Large intestine (tissue), 3 donors: ENCODE data around the gene FSD1. TPM values are rescaled to one million over a fixed set of nuclear protein-coding genes. Genes with fewer than 3 reads are reported as not detected.
A peak's percentile ranks its signal among the peaks of the same experiment; 100 is the strongest.

Source experiments
- DNase-seq, 2 donors: peaks; one replicate each; pipeline versions ENCODE4 v3.0.0 to v3.0.0-alpha.2; 2013
- H3K27ac ChIP-seq: one replicate; pipeline ENCODE4 v1.5.1; 2013; ENCODE audit warnings: low read length
- H3K27me3 ChIP-seq: 2 replicates; pipeline ENCODE4 v1.6.1; 2013; ENCODE audit warnings: low read length; ENCODE audit not compliant: control insufficient read depth, insufficient read depth
- H3K36me3 ChIP-seq: 2 replicates; pipeline ENCODE4 v1.6.1; 2013; ENCODE audit warnings: low read length; ENCODE audit not compliant: control insufficient read depth, insufficient read depth
- H3K4me1 ChIP-seq: one replicate; pipeline ENCODE4 v1.6.1; 2013; ENCODE audit warnings: low read length; ENCODE audit not compliant: control insufficient read depth, insufficient read depth
- H3K4me3 ChIP-seq: one replicate; pipeline ENCODE4 v1.5.1; 2013; ENCODE audit warnings: low read length
- H3K9me3 ChIP-seq: one replicate; pipeline ENCODE4 v1.6.1; 2013; ENCODE audit warnings: mild to moderate bottlenecking, low read depth, low read length, moderate library complexity; ENCODE audit not compliant: control insufficient read depth
- WGBS: methylation state at CpG from one replicate; pipeline ENCODE4 v1.1.5; 2013; ENCODE audit warnings: low lambda C conversion rate; ENCODE audit not compliant: insufficient coverage; 5-methylcytosine and 5-hydroxymethylcytosine counted together
- polyA plus RNA-seq: library from polyadenylated mRNA; unstranded; fragments of 120-200 nt; gene quantifications from one replicate; pipeline ENCODE4 v1.2.1, GENCODE V29; 2013

FSD1 gene
- polyA plus RNA-seq, 1 donor = 5.1 TPM

DNA sequence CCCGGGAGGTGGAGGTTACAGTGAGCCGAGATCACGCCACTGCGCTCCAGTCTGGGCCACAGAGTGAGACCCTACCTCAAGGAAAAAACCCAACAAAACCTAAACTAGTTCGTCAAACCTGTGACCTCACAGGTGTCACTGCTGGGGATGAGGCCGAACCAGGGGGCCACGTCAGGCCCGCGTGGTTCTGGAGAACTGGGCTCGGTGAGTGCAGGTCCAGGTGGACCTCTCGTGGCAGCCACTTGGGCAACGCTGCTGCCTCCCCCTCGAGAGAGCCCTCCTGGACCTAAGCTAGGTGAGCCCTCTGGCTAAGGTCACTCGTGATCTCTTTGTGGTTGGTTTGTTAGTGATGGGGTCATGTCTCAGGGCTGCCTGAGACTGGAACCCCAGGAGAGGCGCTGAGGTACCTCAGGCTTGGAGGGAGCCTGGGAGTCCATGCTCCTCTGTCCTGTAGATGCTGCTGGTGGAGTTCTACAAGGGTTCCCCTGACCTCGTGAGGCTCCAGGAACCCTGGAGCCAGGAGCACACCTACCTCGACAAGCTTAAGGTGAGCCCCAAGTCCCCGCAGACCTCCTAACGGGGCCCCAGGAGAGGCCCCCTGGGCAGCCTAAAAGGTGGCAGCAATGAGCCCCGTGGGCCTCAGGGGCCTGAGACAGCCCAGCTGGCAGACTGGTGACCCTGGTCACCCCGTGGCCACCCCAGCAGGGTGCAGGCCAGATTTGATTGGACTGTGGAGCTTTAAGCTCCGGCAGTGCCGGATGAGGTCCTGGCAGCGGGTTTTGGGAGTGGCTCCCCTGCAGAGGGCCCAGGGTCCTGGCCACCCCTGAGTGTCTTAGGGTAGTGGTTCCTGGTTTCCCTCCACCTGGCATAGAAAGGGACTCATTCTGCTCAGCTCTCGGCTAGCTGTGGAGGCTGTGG, 54.6 kb downstream of the FSD1 start:
- peaks cover 4% of the 10 kb centered on the region for H3K4me1 ChIP-seq
- no CpG with 5 or more reads among the region's 25 CpGs for WGBS

DNA sequence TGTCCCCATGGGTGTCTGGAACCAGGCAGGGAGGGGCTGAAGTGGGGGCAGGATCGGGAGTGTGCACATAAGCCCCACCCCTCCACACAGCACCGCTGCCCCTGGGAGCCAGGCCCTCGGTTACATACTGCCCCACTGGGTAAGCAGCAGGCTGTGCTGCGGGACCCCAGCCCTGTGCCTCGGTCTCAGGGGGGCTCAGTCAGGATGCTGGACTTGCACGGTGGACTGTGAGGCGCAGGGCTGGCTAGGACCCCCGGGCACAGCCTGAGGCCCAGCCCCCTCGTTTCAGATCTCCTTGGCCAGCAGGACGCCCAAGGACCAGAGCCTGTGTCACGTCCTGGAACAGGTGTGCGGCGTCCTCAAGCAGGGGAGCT, 55.2 kb downstream of the FSD1 start:
- no peak for DNase-seq
- H3K36me3 ChIP-seq = peaks cover 68% of the 10 kb centered on the region
- no peaks in the 10 kb centered on the region for H3K9me3 ChIP-seq
- H3K27me3 ChIP-seq = no peaks in the 10 kb centered on the region
- no peak overlapping the region for H3K4me3 ChIP-seq
- WGBS = no CpG with 5 or more reads among the region's 13 CpGs
- no peak overlapping the region for H3K27ac ChIP-seq
- peaks cover 4% of the 10 kb centered on the region for H3K4me1 ChIP-seq

More for the DNA sequence above, 54.6 kb downstream of the FSD1 start:
- Histone ChIP-seq H3K27ac (no peak overlapping the region), H3K9me3 (no peaks in the 10 kb centered on the region), H3K27me3 (no peaks in the 10 kb centered on the region), H3K4me3 (no peak overlapping the region), H3K36me3 (peaks cover 68% of the 10 kb centered on the region)
- no peak for DNase-seq

DNA sequence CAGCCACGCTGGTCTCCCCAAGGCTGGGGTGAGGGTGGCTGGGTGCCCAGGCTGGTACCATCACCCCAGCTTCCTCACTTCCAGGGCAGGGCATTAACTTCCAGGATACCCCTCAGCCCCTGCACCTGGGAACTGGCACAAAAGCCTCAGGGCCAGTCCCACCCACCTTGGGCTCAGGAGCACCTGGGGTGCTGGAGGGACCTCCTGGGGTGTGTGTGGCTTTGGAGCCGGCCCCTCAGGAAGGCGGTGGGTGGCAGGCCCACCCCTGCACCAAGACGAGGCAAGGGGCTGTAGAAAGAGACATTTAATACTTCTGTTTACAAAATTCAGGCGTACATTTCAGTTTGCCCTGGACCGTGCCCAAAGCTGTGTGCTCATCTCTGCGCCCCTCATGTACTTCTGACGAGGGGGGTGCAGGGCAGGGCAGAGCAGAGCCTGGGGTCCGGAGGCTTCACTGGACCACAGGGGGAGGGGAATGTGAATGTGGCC, 55.7 kb downstream of the FSD1 start:
- peaks cover 4% of the 10 kb centered on the region for H3K4me1 ChIP-seq
- WGBS = no CpG with 5 or more reads among the region's 9 CpGs
- no peak overlapping the region for H3K4me3 ChIP-seq
- no peak overlapping the region for H3K27ac ChIP-seq
- H3K27me3 ChIP-seq = no peaks in the 10 kb centered on the region
- DNase-seq = no peak
- no peaks in the 10 kb centered on the region for H3K9me3 ChIP-seq
- H3K36me3 ChIP-seq = peaks cover 71% of the 10 kb centered on the region

DNA sequence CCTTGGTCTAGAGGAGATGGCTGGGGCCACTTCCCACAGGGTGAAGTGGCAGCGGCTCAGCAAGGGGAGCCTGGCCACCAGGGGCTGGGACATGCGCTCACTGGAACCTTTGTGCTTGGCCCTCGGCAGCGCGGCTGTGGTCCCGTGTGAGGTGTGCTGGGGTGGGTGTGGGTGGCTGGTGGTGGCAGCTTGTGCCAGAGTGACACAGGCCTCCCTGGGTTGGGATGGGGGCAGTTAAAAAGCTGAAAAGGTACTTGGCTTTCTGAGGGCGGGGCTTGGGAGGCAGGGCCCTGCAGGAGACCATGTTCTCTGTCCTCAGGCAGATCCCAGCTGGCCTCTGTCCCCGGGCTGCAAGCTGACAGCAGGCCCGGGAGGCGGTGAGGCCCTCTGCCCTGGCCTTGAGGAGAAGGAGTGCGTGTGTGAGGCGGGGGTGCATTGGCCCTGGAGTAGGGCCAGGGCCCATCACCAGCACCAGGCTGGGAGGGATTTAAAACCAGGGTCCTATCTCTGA, 56.3 kb downstream of the FSD1 start:
- H3K36me3 ChIP-seq = peaks cover 76% of the 10 kb centered on the region
- no peaks in the 10 kb centered on the region for H3K9me3 ChIP-seq
- H3K4me3 ChIP-seq = no peak overlapping the region
- no CpG with 5 or more reads among the region's 12 CpGs for WGBS
- H3K27ac ChIP-seq = peak overlapping the region; percentile 25
- DNase-seq = no peak
- no peaks in the 10 kb centered on the region for H3K27me3 ChIP-seq
- peaks cover 4% of the 10 kb centered on the region for H3K4me1 ChIP-seq

DNA sequence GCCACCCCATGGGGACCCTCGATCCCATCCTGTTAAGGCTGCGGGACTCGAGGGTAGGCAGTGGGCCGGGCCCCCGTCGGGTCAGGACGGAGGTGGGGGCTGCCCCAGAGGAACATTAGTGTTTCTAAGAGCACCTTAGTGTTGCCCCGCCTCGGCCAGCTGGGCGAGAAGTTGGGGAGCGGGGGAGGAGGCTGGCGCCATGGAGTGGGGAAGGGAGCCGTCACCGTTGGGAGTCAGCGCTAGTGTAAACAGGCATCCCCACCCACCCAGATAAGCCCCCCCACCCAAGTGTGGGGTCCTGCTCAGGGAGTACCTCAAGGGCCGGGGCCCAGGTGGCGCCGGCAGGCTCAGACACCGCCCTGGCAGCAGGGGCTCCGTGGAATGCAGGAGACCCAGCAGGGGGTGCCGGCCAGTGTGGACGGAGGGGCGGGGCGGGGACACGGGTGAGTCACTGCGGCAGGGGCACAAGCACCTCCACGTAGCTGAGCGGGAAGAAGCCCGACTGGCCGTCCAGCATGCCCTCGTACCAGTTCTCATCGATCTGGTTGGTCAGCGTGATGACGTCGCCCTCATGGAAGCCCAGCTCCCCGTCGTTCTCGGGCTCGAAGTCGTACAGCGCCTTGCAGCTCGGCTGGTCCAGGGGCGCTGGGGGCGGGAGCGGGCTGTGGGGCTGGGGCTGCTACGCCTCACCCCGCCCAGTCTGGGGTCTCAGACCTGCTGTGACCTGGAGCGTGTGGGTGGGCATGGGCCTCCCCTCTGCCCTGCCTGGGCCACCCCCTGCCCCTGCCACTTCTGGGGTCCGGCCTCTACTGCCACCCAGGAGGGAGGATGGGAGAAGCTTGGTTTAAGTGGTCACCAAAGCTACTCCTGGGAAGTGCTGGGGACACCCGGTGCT, 57.0 kb downstream of the FSD1 start:
- Histone ChIP-seq H3K9me3 (no peaks in the 10 kb centered on the region), H3K4me3 (no peak overlapping the region), H3K36me3 (peaks cover 83% of the 10 kb centered on the region), H3K27me3 (no peaks in the 10 kb centered on the region), H3K4me1 (peaks cover 4% of the 10 kb centered on the region), H3K27ac (no peak overlapping the region)
- no peak for DNase-seq
- WGBS = no CpG with 5 or more reads among the region's 50 CpGs

DNA sequence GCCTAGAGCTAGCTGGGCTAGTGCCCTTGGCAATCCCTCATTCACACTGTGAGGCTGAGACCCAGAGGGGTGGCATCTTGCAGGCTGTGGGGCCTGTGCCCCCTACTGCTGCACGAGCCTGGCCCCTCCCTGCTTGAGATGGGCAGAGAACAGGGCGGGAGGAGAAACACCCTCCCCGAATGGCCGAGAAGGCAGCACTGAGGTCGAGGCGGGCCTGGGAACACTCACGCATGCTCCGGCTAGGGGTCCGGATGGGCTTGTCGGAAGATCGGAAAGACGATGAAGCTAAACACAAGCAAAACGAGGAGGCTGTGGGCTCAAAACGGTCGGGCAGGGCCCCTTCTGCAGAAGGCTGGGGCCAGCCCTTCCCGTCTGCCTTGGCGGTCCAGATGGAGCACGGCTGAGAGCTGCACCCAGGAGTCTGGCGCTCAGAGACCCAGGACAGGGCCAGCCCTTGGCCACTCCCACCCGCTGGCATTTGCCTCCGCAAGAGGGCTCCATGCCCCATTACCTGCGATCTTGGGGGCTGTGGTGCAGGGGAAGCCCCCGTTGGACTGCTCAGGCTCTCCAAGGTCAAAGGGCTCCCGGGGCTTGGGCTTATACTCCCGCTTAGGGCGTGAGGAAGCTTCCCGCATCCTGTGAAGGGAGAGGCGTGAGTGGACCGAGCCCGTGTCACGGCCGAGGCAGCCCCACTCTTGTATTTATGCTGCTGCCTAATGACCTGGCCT, 57.9 kb downstream of the FSD1 start:
- Histone ChIP-seq H3K36me3 (peaks cover 90% of the 10 kb centered on the region), H3K4me3 (no peak overlapping the region), H3K27ac (no peak overlapping the region), H3K27me3 (no peaks in the 10 kb centered on the region), H3K4me1 (peaks cover 4% of the 10 kb centered on the region), H3K9me3 (no peaks in the 10 kb centered on the region)
- WGBS = no CpG with 5 or more reads among the region's 32 CpGs
- DNase-seq = no peak

DNA sequence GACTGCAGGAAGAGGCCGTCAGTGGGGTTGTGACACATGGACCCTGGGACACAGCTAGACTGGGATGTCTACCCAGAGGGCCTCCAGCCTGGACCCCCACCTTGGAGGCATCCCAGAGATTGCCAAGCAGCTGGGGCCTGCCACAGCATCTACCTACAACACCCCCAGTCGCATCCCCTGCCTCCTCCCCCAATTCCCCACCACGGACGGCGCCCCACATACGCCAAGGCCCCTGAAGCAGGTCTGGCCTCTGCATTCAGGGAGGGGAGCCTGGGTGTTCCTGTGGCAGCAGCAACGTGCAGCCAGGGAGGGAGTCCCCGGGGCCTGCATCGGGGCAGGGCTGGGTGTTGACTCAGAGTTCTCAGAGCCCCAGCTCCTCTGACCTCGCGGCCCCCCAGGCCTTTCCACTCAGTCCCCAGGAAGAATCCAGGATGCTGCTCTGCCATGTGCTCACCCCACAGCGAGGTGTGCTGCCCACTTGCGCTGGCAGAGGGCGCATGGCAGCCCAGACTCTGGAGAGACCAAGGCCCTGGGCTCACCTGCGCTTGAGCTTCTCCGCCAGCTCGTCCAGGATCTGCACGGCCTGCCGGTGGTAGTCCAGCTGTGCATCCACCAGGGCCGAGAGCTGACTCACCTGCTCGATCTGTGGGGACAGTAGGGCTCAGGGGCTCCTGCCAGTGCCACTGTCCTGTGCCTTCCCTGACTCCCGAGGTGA, 58.6 kb downstream of the FSD1 start:
- Histone ChIP-seq H3K36me3 (peaks cover 93% of the 10 kb centered on the region), H3K4me1 (peaks cover 8% of the 10 kb centered on the region), H3K4me3 (no peak overlapping the region), H3K27me3 (no peaks in the 10 kb centered on the region), H3K9me3 (no peaks in the 10 kb centered on the region), H3K27ac (no peak overlapping the region)
- WGBS = no CpG with 5 or more reads among the region's 22 CpGs
- DNase-seq = no peak

DNA sequence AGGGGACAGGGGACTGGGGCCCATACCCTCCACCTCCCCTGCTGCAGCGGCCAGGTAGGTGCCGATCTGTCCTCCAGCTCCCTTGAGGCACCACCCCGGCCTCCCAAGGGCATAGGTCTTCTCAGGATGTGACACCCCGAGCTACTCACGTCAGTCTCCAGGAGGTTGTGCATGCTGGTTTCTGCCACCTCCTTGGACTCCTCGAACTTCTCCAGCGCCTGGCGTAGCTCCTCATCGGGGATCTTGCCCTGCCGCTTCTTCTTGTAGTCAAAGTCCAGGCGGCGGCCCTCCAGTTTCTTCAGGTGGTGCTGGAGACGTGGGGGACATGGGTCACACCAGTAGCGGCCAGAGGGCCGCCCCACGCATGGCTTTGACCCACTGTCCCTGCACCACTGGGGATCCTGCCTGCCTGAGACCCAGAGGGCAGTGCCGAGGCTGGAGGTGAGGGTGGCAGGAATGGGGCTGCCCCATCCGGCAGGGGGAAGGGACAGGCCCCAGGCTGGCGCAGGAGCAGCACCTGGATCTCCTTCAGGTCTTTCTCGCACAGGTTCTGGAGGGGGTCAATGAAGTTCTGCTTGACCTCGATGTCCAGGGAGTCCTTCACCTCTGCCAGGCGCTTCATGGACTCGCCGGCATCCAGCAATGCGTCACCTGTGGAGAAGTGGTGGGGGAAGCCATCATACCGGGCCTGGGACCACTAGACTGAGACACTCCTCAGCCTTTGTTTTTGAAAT, 59.3 kb downstream of the FSD1 start:
- WGBS = no CpG with 5 or more reads among the region's 26 CpGs
- Histone ChIP-seq H3K27ac (no peak overlapping the region), H3K4me1 (peaks cover 14% of the 10 kb centered on the region), H3K9me3 (no peaks in the 10 kb centered on the region), H3K4me3 (no peak overlapping the region), H3K27me3 (no peaks in the 10 kb centered on the region), H3K36me3 (peaks cover 92% of the 10 kb centered on the region)
- DNase-seq = no peak

DNA sequence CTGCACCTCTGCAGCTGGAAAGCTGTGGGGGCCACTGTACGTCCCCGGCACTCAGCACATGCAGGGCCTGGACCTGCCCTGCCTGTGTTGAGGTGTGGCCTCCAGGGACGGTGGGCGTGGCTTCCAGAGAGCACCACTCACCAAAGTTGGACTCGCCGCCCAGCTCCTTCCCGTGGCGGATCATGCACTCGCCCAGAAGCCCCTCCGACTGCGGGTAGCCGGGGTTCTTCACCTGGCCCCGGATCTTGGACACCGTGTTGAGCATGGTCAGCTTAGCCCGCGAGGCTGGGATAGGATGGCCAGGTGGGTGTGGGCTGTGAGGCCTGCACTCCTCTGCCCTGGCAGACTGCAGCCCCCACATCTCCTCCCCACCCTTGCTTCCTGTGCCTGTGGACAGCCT, 60.9 kb downstream of the FSD1 start:
- H3K4me1 ChIP-seq = peaks cover 25% of the 10 kb centered on the region
- peaks cover 76% of the 10 kb centered on the region for H3K36me3 ChIP-seq
- no peaks in the 10 kb centered on the region for H3K9me3 ChIP-seq
- no peak for DNase-seq
- no peak overlapping the region for H3K27ac ChIP-seq
- no peak overlapping the region for H3K4me3 ChIP-seq
- WGBS = no CpG with 5 or more reads among the region's 16 CpGs
- no peaks in the 10 kb centered on the region for H3K27me3 ChIP-seq
